LNCaP clone FGC (cell line): ENCODE results near the gene GAS7.

Source experiments
- DNase-seq: peaks from one replicate; pipeline ENCODE4 v3.0.0-alpha.2; 2011; ENCODE audit warnings: low read depth
- H3K4me3 ChIP-seq: 2 replicates; pipeline ENCODE4 v1.5.1; 2011; ENCODE audit warnings: mild to moderate bottlenecking, low read depth, low read length, control low read depth
- TF ChIP-seq, protein P1 (sequence below): IDR thresholded peaks from 2 replicates; pipeline ENCODE4 v1.5.1; 2012; ENCODE audit warnings: mild to moderate bottlenecking; ENCODE audit not compliant: control insufficient read depth, insufficient read depth; ENCODE audit errors: extremely low read depth

The GAS7 gene

DNA sequence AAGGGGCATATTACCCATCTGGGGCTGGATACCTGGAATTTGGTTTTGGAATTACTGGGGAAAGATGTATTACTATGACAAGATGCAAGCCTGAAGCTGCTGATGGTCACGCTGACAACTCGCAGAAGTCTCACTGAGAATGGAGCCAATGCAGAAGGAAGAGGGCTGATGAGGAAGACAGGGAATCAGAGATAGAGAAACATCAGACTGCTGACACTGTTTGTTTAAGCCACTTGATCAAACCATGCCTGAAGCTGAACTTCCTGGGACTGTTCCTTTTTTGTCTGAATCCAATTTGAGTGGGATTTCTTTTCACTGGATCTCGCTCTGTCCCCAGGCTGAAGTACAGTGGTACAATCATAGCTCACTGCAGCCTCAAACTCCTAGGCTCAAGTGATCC is 133.9 kb downstream of the GAS7 start:
- DNase-seq, result no peak
- H3K4me3 ChIP-seq, result no peak overlapping the region
- TF ChIP-seq, protein P1, sequence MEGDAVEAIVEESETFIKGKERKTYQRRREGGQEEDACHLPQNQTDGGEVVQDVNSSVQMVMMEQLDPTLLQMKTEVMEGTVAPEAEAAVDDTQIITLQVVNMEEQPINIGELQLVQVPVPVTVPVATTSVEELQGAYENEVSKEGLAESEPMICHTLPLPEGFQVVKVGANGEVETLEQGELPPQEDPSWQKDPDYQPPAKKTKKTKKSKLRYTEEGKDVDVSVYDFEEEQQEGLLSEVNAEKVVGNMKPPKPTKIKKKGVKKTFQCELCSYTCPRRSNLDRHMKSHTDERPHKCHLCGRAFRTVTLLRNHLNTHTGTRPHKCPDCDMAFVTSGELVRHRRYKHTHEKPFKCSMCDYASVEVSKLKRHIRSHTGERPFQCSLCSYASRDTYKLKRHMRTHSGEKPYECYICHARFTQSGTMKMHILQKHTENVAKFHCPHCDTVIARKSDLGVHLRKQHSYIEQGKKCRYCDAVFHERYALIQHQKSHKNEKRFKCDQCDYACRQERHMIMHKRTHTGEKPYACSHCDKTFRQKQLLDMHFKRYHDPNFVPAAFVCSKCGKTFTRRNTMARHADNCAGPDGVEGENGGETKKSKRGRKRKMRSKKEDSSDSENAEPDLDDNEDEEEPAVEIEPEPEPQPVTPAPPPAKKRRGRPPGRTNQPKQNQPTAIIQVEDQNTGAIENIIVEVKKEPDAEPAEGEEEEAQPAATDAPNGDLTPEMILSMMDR, result no peak

DNA sequence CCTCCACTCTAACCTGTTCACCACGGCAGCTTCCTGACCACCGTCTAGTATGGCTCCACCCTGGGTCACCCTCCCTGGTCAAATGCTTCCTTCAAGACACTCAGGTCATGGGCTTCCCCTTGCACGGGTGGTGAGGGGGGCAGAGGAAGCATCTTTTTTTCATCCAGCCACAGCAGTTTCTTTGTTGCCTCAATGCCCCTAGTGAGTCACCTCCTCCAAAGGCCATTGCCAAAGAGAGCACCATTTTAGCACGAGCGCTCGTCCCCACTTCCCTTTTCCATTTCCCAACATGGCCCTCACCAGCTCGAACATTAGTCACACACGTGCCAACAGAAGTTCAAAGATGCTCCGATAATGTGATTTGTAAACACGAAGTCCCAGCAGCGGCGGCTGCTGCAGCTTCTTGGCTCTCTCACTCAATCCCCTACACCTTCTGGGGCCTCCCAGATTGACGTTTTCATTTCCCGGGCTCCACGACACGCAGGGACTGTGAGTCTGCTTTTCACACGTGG is 134.6 kb downstream of the GAS7 start:
- DNase-seq, result no peak
- TF ChIP-seq, protein P1, result no peak
- H3K4me3 ChIP-seq, result no peak overlapping the region

- no peak for DNase-seq
- TF ChIP-seq, protein P1, result no peak
- H3K4me3 ChIP-seq, result no peak overlapping the region
Measured at GRCh38 chr17:10062691-10063385, 135.6 kb downstream of the GAS7 start.

- DNase-seq, result no peak
- TF ChIP-seq, protein P1, result no peak
- H3K4me3 ChIP-seq, result no peak overlapping the region
Measured at GRCh38 chr17:10061111-10061845, 137.1 kb downstream of the GAS7 start.

DNA sequence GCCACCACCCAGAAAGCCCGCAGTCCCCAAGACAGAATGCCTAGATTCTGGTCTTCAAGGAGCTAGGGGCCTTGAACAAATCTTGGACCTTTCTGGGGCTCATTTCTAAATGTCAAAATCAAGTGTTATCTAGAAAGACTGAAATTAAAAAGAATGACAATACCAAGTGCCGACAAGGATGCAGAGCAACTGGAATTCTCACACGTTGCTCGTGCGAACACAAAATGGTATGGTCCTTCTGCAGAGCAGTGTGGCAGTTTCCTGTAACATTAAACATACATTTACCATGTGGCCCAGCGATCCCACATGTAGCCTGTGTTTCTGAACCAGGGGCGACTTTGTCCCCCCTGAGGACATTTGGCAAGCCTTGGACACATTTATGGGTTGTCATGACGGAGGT is 137.9 kb downstream of the GAS7 start:
- TF ChIP-seq, protein P1, result no peak
- no peak for DNase-seq
- H3K4me3 ChIP-seq, result no peak overlapping the region

DNA sequence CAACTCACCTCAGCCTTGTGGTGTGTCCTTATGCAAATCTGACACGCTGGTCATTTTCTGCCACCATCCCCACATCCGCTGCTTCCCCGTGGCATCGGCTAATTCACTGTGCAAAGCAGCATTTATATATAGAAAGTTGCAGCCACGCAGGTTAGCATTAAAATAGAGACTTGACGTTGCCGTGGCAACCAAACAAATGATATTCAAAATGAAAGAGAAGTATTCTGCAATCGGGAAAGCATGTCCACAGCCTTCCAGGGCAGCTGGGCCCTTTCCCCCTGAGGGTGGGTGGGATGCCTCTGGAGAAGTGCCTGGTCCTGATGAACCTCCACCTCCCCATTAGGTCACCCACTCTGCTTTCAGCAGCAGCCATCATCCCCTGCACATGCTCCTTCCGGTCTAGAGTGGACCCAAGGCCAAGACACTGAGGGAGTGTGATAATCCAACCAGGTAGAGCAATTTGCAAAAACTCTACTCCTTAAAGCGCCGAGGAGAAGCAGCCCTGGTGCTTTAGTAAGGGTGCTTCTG is 138.7 kb downstream of the GAS7 start:
- H3K4me3 ChIP-seq, result no peak overlapping the region
- DNase-seq, result no peak
- TF ChIP-seq, protein P1, result no peak
